H1 (cell line): ENCODE measurements around the gene SRGAP3. TPM values are rescaled to one million over a fixed set of nuclear protein-coding genes. Genes with fewer than 3 reads are reported as not detected.
A peak's percentile ranks its signal among the peaks of the same experiment; 100 is the strongest.

Source experiments
- CTCF ChIA-PET: fragments of 300-600 bp; sonication (Branson Sonifier 250); formaldehyde crosslinking; loops from one replicate; lab custom pipeline; 2021; ENCODE audit not compliant: partially characterized antibody; lab: Charles Lee
- POLR2A ChIA-PET: fragments of 300-600 bp; sonication (Branson Sonifier 250); formaldehyde crosslinking; loops from one replicate; lab custom pipeline; 2021; ENCODE audit warnings: inconsistent platforms; ENCODE audit not compliant: partially characterized antibody; lab: Charles Lee
- DNase-seq, 2 experiments: peaks; one replicate each; pipeline versions ENCODE4 v3.0.0 to v3.0.0-alpha.2; 2010 to 2022; ENCODE audit warnings: low spot score in 2 of 2, low read depth in 1 of 2, mixed read lengths in 1 of 2
- FAIRE-seq: peaks from 2 replicates; lab custom pipeline; 2011; peaks lifted over from hg19 to GRCh38; lab: Jason Lieb, UNC
- H2AFZ ChIP-seq: 2 replicates; pipeline ENCODE4 v1.8.1; 2012; ENCODE audit warnings: low read length, inconsistent platforms
- H2AK5ac ChIP-seq: 2 replicates; pipeline ENCODE4 v1.6.1; 2013; ENCODE audit warnings: low read depth, low read length
- H2BK120ac ChIP-seq: replicated peaks from 2 replicates; pipeline ENCODE3; 2013; ENCODE audit warnings: low read depth, low read length, inconsistent platforms
- H2BK12ac ChIP-seq: 2 replicates; pipeline ENCODE4 v1.6.1; 2013; ENCODE audit warnings: low read depth, low read length
- H2BK15ac ChIP-seq: 2 replicates; pipeline ENCODE4 v1.6.1; 2013; ENCODE audit warnings: low read length
- H2BK20ac ChIP-seq: 2 replicates; pipeline ENCODE4 v1.6.1; 2013; ENCODE audit warnings: low read length
- H2BK5ac ChIP-seq: 2 replicates; pipeline ENCODE4 v1.6.1; 2013; ENCODE audit warnings: low read depth, low read length
- H3K14ac ChIP-seq: 2 replicates; pipeline ENCODE4 v1.6.1; 2013; ENCODE audit warnings: inconsistent platforms; ENCODE audit not compliant: insufficient read length
- H3K18ac ChIP-seq: 2 replicates; pipeline ENCODE4 v1.6.1; 2013; ENCODE audit warnings: low read length; ENCODE audit errors: extremely low read depth
- H3K23ac ChIP-seq: 2 replicates; pipeline ENCODE4 v1.6.1; 2013; ENCODE audit warnings: inconsistent platforms; ENCODE audit not compliant: insufficient read length
- H3K23me2 ChIP-seq: 2 replicates; pipeline ENCODE4 v1.6.1; 2013; ENCODE audit warnings: low read depth, low read length
- H3K27ac ChIP-seq: 2 replicates; pipeline ENCODE4 v1.6.1; 2011; ENCODE audit warnings: low read depth, low read length, inconsistent platforms
- H3K27me3 ChIP-seq, 4 experiments: replicated peaks in 1 of 4; 1 replicate in 1 of 4; 2 replicates in 3 of 4; pipeline versions ENCODE4 v1.6.1 to v1.8.1; 2011 to 2013; ENCODE audit warnings: low read length in 3 of 4, mild to moderate bottlenecking in 3 of 4, inconsistent platforms in 2 of 4, mixed read lengths in 2 of 4, moderate library complexity in 1 of 4; ENCODE audit not compliant: control insufficient read depth in 3 of 4, insufficient read depth in 3 of 4; ENCODE audit errors: extremely low read depth in 1 of 4
- H3K36me3 ChIP-seq, 4 experiments: 2 replicates each; pipeline versions ENCODE4 v1.6.1 to v1.8.1; 2011 to 2013; ENCODE audit warnings: mild to moderate bottlenecking in 4 of 4, low read length in 3 of 4, moderate library complexity in 2 of 4, control low read depth in 1 of 4, inconsistent platforms in 1 of 4; ENCODE audit not compliant: insufficient read depth in 4 of 4, control insufficient read depth in 2 of 4
- H3K4ac ChIP-seq: replicated peaks from 2 replicates; pipeline ENCODE3; 2013; ENCODE audit warnings: low read length, low read depth, mixed read lengths, inconsistent platforms; ENCODE audit not compliant: insufficient read length
- H3K4me1 ChIP-seq, 4 experiments: replicated peaks in 1 of 4; 1 replicate in 1 of 4; 2 replicates in 3 of 4; pipeline versions ENCODE4 v1.6.1 to v1.8.1; 2011 to 2013; ENCODE audit warnings: low read length in 3 of 4, inconsistent platforms in 2 of 4, mixed read lengths in 1 of 4; ENCODE audit not compliant: insufficient read depth in 4 of 4, control insufficient read depth in 3 of 4
- H3K4me2 ChIP-seq, 2 experiments: 2 replicates each; pipeline versions ENCODE4 v1.6.1 to v1.8.1; 2011 to 2013; ENCODE audit warnings: low read depth in 2 of 2, low read length in 2 of 2, control low read depth in 1 of 2, inconsistent platforms in 1 of 2, mild to moderate bottlenecking in 1 of 2; ENCODE audit not compliant: insufficient read depth in 1 of 2
- H3K4me3 ChIP-seq, 4 experiments: fragments of 200-600, 300-600 bp in 1 of 4; sonication (generic), shearing (Covaris generic), sonication (Bioruptor Twin) in 1 of 4; 2 replicates each; pipeline versions ENCODE4 v1.5.1 to v1.8.1; 2011 to 2016; ENCODE audit warnings: low read length in 4 of 4, low read depth in 3 of 4, control low read depth in 2 of 4, inconsistent platforms in 2 of 4, mild to moderate bottlenecking in 2 of 4, mixed read lengths in 1 of 4, moderate library complexity in 1 of 4; ENCODE audit not compliant: insufficient read depth in 2 of 4; ENCODE audit errors: extremely low read depth in 1 of 4
- H3K56ac ChIP-seq: replicated peaks from 2 replicates; pipeline ENCODE3; 2013; ENCODE audit warnings: low read depth, mild to moderate bottlenecking, mixed read lengths, low read length, inconsistent platforms; ENCODE audit not compliant: insufficient read length
- H3K79me1 ChIP-seq: 2 replicates; pipeline ENCODE4 v1.6.1; 2013; ENCODE audit warnings: low read depth, low read length, control low read depth
- H3K79me2 ChIP-seq, 2 experiments: 2 replicates each; pipeline versions ENCODE4 v1.6.1 to v1.8.1; 2012 to 2013; ENCODE audit warnings: low read length in 2 of 2, mild to moderate bottlenecking in 2 of 2, inconsistent platforms in 1 of 2; ENCODE audit not compliant: insufficient read depth in 2 of 2, control insufficient read depth in 1 of 2
- H3K9ac ChIP-seq, 4 experiments: replicated peaks in 1 of 4; 1 replicate in 1 of 4; 2 replicates in 3 of 4; pipeline versions ENCODE4 v1.6.1 to v1.8.1; 2011 to 2013; ENCODE audit warnings: low read depth in 3 of 4, low read length in 3 of 4, control low read depth in 2 of 4, mild to moderate bottlenecking in 2 of 4, moderate library complexity in 2 of 4, inconsistent platforms in 1 of 4; ENCODE audit errors: extremely low read depth in 1 of 4
- H3K9me3 ChIP-seq, 2 experiments: 2 replicates each; pipeline versions ENCODE4 v1.6.1 to v1.8.1; 2012 to 2013; ENCODE audit warnings: mild to moderate bottlenecking in 2 of 2, moderate library complexity in 2 of 2, control low read depth in 1 of 2, inconsistent platforms in 1 of 2, low read depth in 1 of 2, low read length in 1 of 2, mixed read lengths in 1 of 2; ENCODE audit not compliant: insufficient read depth in 2 of 2
- H4K20me1 ChIP-seq, 2 experiments: replicated peaks in 1 of 2; 2 replicates each; pipeline versions ENCODE3 to v1.8.1; 2011 to 2013; ENCODE audit warnings: inconsistent platforms in 2 of 2, low read length in 2 of 2, mild to moderate bottlenecking in 1 of 2; ENCODE audit not compliant: insufficient read depth in 2 of 2, control insufficient read depth in 1 of 2
- H4K5ac ChIP-seq: 2 replicates; pipeline ENCODE4 v1.6.1; 2013; ENCODE audit warnings: low read length, low read depth, mixed read lengths, inconsistent platforms; ENCODE audit not compliant: insufficient read length
- H4K8ac ChIP-seq: 2 replicates; pipeline ENCODE4 v1.8.0; 2013; ENCODE audit warnings: mild to moderate bottlenecking, moderate library complexity, low read length, inconsistent platforms; ENCODE audit not compliant: insufficient read depth; ENCODE audit errors: extremely low read depth
- H4K91ac ChIP-seq: replicated peaks from 2 replicates; pipeline ENCODE3; 2013; ENCODE audit warnings: low read length, mixed read lengths, inconsistent platforms; ENCODE audit not compliant: insufficient read length
- CEBPB ChIP-seq: IDR thresholded peaks from 2 replicates; pipeline ENCODE4 v1.6.1; 2012; ENCODE audit warnings: low read depth, low read length
- E2F6 ChIP-seq: IDR thresholded peaks from 2 replicates; pipeline ENCODE4 v1.6.1; 2012; ENCODE audit warnings: inconsistent platforms
- POLR2A ChIP-seq, 2 experiments: IDR thresholded peaks; 1 replicate in 1 of 2; 2 replicates in 1 of 2; pipeline ENCODE4 v1.6.1; 2011; ENCODE audit warnings: low read depth in 2 of 2, low read length in 2 of 2, mild to moderate bottlenecking in 2 of 2; ENCODE audit errors: control extremely low read depth in 1 of 2
- RAD21 ChIP-seq, 2 experiments: IDR thresholded peaks in 1 of 2; conservative IDR thresholded peaks in 1 of 2; 2 replicates each; pipeline ENCODE4 v1.6.1; 2011; ENCODE audit warnings: low read depth in 2 of 2, low read length in 2 of 2, improper control_type of control experiment in 1 of 2, inconsistent platforms in 1 of 2, mild to moderate bottlenecking in 1 of 2, moderate library complexity in 1 of 2
- SAP30 ChIP-seq: fragments of 300-600 bp; sonication (generic); IDR thresholded peaks from 2 replicates; pipeline ENCODE4 v1.7.1; 2012; ENCODE audit warnings: low read length, moderate library complexity, mild to moderate bottlenecking, inconsistent platforms; ENCODE audit not compliant: insufficient read depth, insufficient replicate concordance
- YY1 ChIP-seq: IDR thresholded peaks from 2 replicates; pipeline ENCODE4 v1.6.1; 2011; ENCODE audit warnings: low read depth, mild to moderate bottlenecking, low read length
- ZNF274 ChIP-seq: IDR thresholded peaks from 2 replicates; pipeline ENCODE4 v1.7.0; 2012; ENCODE audit warnings: low read length, borderline replicate concordance; ENCODE audit errors: extremely low read depth
- WGBS, 2 experiments: shearing (Covaris generic) in 1 of 2; methylation state at CpG; one replicate each; pipeline versions ENCODE4 v1.1.6 to v1.1.7; 2013 to 2015; ENCODE audit warnings: low lambda C conversion rate in 2 of 2, mixed read lengths in 2 of 2, inconsistent platforms in 1 of 2, low coverage in 1 of 2, missing lambda C conversion rate in 1 of 2; ENCODE audit not compliant: insufficient replicate concordance in 2 of 2, insufficient coverage in 1 of 2, insufficient read length in 1 of 2; ENCODE audit errors: extremely low coverage in 1 of 2, missing lambda C conversion rate in 1 of 2; 5-methylcytosine and 5-hydroxymethylcytosine counted together
- polyA plus RNA-seq, 7 experiments: library from polyadenylated mRNA; depleted of rRNA in 3 of 7; stranded (reverse) in 5 of 7; unstranded in 2 of 7; fragments of >200 nt in 5 of 7; fragments of 200-250 nt in 2 of 7; gene quantifications; 1 replicate in 5 of 7; 2 replicates in 1 of 7; 4 replicates in 1 of 7; pipeline versions ENCODE4 v1.2.1 to v1.2.3, GENCODE V29; 2011 to 2013; ENCODE audit warnings: missing spikeins in 2 of 7, mixed read lengths in 2 of 7
- total RNA-seq: library from RNA; stranded (reverse); fragmentation: NEBNext Ultra II Directional; extraction: Animal tissue kit (Norgen Biotek cat#: 25700); gene quantifications from 2 replicates; pipeline ENCODE4 v1.2.1, GENCODE V29; 2021
- TF ChIP-seq, protein P1 (sequence below), 3 experiments: IDR thresholded peaks; 1 replicate in 2 of 3; 2 replicates in 1 of 3; pipeline versions ENCODE4 v1.5.1 to v1.6.1; 2011; ENCODE audit warnings: low read length in 3 of 3, mild to moderate bottlenecking in 3 of 3, inconsistent platforms in 2 of 3, low read depth in 1 of 3, moderate library complexity in 1 of 3; ENCODE audit not compliant: insufficient read depth in 1 of 3; ENCODE audit errors: control extremely low read depth in 1 of 3
- TF ChIP-seq, protein P2 (sequence below): IDR thresholded peaks from 2 replicates; pipeline ENCODE4 v1.6.1; 2012; ENCODE audit warnings: inconsistent platforms

SRGAP3 gene
- total and polyA plus RNA-seq, 2 of the 8 experiments (the other 6 are each of a cell fraction or from before 2014, with no cell fraction given) = 5.8 to 11.4 TPM

DNA sequence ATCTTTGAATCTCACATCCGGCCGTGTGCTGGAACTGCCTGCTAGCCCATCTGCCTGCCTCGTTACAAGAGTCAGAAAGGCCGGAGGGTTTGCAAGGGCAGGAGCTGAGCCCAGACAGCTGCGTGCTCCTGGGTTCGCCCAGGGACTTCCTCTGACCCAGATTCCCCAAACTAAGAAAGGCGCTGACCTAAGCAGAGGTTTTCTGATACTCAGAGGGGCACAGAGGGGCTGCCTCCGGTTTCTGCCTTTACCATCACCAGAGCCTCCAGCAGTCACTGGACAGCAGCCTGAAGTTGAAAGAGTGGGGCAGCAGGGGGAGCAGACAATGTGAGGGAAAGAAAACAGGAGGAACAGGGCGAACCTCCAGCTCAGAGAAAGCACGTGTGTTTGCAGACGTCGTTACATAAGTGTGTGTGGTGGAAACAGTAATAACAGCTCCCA is 252.7 kb downstream of the SRGAP3 start:
- Histone ChIP-seq H2BK15ac (no peak overlapping the region), H3K79me1 (no peaks in the 10 kb centered on the region; the same call in 1 of the 2 replicates), H2BK12ac (no peak overlapping the region), H3K4me3 (no peak overlapping the region), H2AK5ac (peak overlapping the region; percentile 65; the same call in 1 of the 2 replicates), H3K4me1 (peaks cover 0 to 5% (median 4%) of the 10 kb centered on the region in 4 experiments; a peak in 3 of 7 replicates), H3K4ac (no peak overlapping the region), H3K9me3 (no peaks in the 10 kb centered on the region), H4K5ac (no peak overlapping the region), H4K8ac (no peak overlapping the region), H3K27ac (no peak overlapping the region), H3K27me3 (no peaks in the 10 kb centered on the region), H2AFZ (no peak overlapping the region; the same call in 1 of the 2 replicates), H3K79me2 (no peaks in the 10 kb centered on the region), H3K9ac (no peak overlapping the region), H3K14ac (no peak overlapping the region), H3K18ac (no peak overlapping the region), H4K20me1 (no peaks in the 10 kb centered on the region), H3K23me2 (no peaks in the 10 kb centered on the region), H4K91ac (no peak overlapping the region), H3K36me3 (no peaks in the 10 kb centered on the region), H2BK20ac (no peak overlapping the region), H2BK120ac (no peak overlapping the region), H3K56ac (no peak overlapping the region), H3K23ac (no peak overlapping the region), H2BK5ac (no peak overlapping the region), H3K4me2 (no peak overlapping the region)
- DNase-seq = no peak
- CTCF ChIA-PET = interaction anchor here (0.7 to 13.2 kb wide), 34 partner anchors 9 to 353 kb away, joined by 3 to 200 read pairs (median 4); partner anchors contain the start of gene SRGAP3
- WGBS, 2 experiments = 73% methylated on average over 12 of the region's 12 CpGs; no CpG with 5 or more reads in 1 of the 2 experiments
- POLR2A ChIA-PET = interaction anchor here (0.6 to 1.0 kb wide), 2 partner anchors 29 to 32 kb away, joined by 3 read pairs; no protein-coding TSS in a partner anchor
- FAIRE-seq = no peak
- TF ChIP-seq E2F6 = peak; percentile 54
- no peak for TF ChIP-seq SAP30
- no peak for TF ChIP-seq ZNF274
- no peak for TF ChIP-seq YY1
- TF ChIP-seq POLR2A (IDR thresholded peaks at IDR 0.05; ENCODE audit: control extremely low read depth in 1 of 2, low read depth in 2 of 2, low read length in 2 of 2) = no peak
- TF ChIP-seq, protein P1, sequence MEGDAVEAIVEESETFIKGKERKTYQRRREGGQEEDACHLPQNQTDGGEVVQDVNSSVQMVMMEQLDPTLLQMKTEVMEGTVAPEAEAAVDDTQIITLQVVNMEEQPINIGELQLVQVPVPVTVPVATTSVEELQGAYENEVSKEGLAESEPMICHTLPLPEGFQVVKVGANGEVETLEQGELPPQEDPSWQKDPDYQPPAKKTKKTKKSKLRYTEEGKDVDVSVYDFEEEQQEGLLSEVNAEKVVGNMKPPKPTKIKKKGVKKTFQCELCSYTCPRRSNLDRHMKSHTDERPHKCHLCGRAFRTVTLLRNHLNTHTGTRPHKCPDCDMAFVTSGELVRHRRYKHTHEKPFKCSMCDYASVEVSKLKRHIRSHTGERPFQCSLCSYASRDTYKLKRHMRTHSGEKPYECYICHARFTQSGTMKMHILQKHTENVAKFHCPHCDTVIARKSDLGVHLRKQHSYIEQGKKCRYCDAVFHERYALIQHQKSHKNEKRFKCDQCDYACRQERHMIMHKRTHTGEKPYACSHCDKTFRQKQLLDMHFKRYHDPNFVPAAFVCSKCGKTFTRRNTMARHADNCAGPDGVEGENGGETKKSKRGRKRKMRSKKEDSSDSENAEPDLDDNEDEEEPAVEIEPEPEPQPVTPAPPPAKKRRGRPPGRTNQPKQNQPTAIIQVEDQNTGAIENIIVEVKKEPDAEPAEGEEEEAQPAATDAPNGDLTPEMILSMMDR (IDR thresholded peaks at IDR 0.05; ENCODE audit: control extremely low read depth in 1 of 3, insufficient read depth in 1 of 3, low read depth in 1 of 3, low read length in 3 of 3) = peak; percentile 44 to 57 (median 54)
- no peak for TF ChIP-seq CEBPB
- peak; percentile 35 to 61 for TF ChIP-seq RAD21 (IDR thresholded peaks at IDR 0.05 in 1 of 2, conservative IDR thresholded peaks at IDR 0.05 in 1 of 2; ENCODE audit: low read depth in 2 of 2, low read length in 2 of 2)
- TF ChIP-seq, protein P2, sequence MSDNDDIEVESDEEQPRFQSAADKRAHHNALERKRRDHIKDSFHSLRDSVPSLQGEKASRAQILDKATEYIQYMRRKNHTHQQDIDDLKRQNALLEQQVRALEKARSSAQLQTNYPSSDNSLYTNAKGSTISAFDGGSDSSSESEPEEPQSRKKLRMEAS = peak; percentile 58
